A673 (cell line): ENCODE data around the gene SNX27.

ENCODE experiments used
- EZH2 ChIP-seq: fragments of 200-600 bp; sonication (generic); IDR thresholded peaks from 2 replicates; pipeline ENCODE4 v1.6.1; 2017; ENCODE audit warnings: borderline replicate concordance, low read depth, mild to moderate bottlenecking, mixed read lengths, antibody characterized with exemption, low read length; ENCODE audit not compliant: poor library complexity, severe bottlenecking
- TF ChIP-seq, protein P1 (sequence below): fragments of 300-800, 200-600 bp; sonication (generic); conservative IDR thresholded peaks from 2 replicates; pipeline ENCODE4 v1.5.1; 2017; ENCODE audit warnings: low read depth, mild to moderate bottlenecking, antibody characterized with exemption, low read length, moderate library complexity, mixed read lengths

DNA sequence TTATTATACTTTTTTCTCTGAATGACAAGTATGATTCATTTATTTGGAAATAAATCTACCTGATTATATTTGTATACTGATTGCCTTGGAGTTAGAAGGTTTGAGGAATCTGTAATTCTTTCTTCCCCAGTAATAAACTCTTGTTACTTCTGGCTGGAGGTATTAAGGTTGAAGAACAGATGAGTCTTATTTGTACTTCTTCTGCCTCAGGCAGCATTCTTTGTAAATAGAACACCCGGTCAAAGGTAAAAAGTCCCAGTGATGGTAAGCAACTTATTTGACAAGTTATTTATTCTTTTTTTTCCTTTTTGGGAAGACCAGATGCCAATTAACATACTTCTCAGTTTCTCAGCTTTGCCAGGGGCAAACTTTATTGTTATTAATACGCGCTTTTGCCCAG lies 12.9 kb downstream of the SNX27 start:
- TF ChIP-seq, protein P1, sequence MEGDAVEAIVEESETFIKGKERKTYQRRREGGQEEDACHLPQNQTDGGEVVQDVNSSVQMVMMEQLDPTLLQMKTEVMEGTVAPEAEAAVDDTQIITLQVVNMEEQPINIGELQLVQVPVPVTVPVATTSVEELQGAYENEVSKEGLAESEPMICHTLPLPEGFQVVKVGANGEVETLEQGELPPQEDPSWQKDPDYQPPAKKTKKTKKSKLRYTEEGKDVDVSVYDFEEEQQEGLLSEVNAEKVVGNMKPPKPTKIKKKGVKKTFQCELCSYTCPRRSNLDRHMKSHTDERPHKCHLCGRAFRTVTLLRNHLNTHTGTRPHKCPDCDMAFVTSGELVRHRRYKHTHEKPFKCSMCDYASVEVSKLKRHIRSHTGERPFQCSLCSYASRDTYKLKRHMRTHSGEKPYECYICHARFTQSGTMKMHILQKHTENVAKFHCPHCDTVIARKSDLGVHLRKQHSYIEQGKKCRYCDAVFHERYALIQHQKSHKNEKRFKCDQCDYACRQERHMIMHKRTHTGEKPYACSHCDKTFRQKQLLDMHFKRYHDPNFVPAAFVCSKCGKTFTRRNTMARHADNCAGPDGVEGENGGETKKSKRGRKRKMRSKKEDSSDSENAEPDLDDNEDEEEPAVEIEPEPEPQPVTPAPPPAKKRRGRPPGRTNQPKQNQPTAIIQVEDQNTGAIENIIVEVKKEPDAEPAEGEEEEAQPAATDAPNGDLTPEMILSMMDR, result no peak
- TF ChIP-seq EZH2, result no peak
